ENCODE results near the gene LPCAT1. TPM values are rescaled to one million over a fixed set of nuclear protein-coding genes. Genes with fewer than 3 reads are reported as not detected.
A peak's percentile ranks its signal among the peaks of the same experiment; 100 is the strongest.

Gene LPCAT1
- total RNA-seq, 1 donor from 2014 or later: 37.9 TPM

- DNase-seq (ENCODE audit: extremely low spot score, unreplicated experiment): peak; percentile 84
- H3K9me3 Mint-ChIP-seq (ENCODE audit: unreplicated experiment): no peaks in the 10 kb centered on the region
- peak overlapping the region; percentile 79 for H3K4me3 Mint-ChIP-seq (ENCODE audit: unreplicated experiment)
- peaks cover 6% of the 10 kb centered on the region for H3K36me3 Mint-ChIP-seq (ENCODE audit: unreplicated experiment)
- peak overlapping the region; percentile 72 for H3K27ac Mint-ChIP-seq (ENCODE audit: unreplicated experiment)
- H3K4me1 Mint-ChIP-seq (ENCODE audit: unreplicated experiment): peaks cover 20% of the 10 kb centered on the region
- no peak for TF ChIP-seq CTCF (IDR thresholded peaks at IDR 0.05)
- H3K27me3 Mint-ChIP-seq (ENCODE audit: unreplicated experiment): peaks cover 9% of the 10 kb centered on the region
Observed at GRCh38 chr5:1522601-1523479, 920 bp downstream of the LPCAT1 start.

- no peak for TF ChIP-seq CTCF (IDR thresholded peaks at IDR 0.05)
- peaks cover 7% of the 10 kb centered on the region for H3K36me3 Mint-ChIP-seq (ENCODE audit: unreplicated experiment)
- peak overlapping the region; percentile 76 for H3K27ac Mint-ChIP-seq (ENCODE audit: unreplicated experiment)
- H3K4me3 Mint-ChIP-seq (ENCODE audit: unreplicated experiment): peak overlapping the region; percentile 79
- peaks cover 20% of the 10 kb centered on the region for H3K4me1 Mint-ChIP-seq (ENCODE audit: unreplicated experiment)
- peaks cover 4% of the 10 kb centered on the region for H3K27me3 Mint-ChIP-seq (ENCODE audit: unreplicated experiment)
- H3K9me3 Mint-ChIP-seq (ENCODE audit: unreplicated experiment): no peaks in the 10 kb centered on the region
- peak; percentile 87 for DNase-seq (ENCODE audit: extremely low spot score, unreplicated experiment)
Observed at GRCh38 chr5:1521671-1522600, 1.8 kb downstream of the LPCAT1 start.

- Mint-ChIP-seq H3K36me3 (ENCODE audit: unreplicated experiment) (peaks cover 7% of the 10 kb centered on the region), H3K27ac (ENCODE audit: unreplicated experiment) (no peak overlapping the region), H3K9me3 (ENCODE audit: unreplicated experiment) (no peaks in the 10 kb centered on the region), H3K4me3 (ENCODE audit: unreplicated experiment) (no peak overlapping the region), H3K4me1 (ENCODE audit: unreplicated experiment) (peaks cover 23% of the 10 kb centered on the region), H3K27me3 (ENCODE audit: unreplicated experiment) (no peaks in the 10 kb centered on the region)
- no peak for TF ChIP-seq CTCF (IDR thresholded peaks at IDR 0.05)
- DNase-seq (ENCODE audit: extremely low spot score, unreplicated experiment): no peak
Observed at GRCh38 chr5:1520791-1521453, 2.8 kb downstream of the LPCAT1 start.

- no peak for TF ChIP-seq CTCF (IDR thresholded peaks at IDR 0.05)
- Mint-ChIP-seq H3K4me3 (ENCODE audit: unreplicated experiment) (no peak overlapping the region), H3K9me3 (ENCODE audit: unreplicated experiment) (no peaks in the 10 kb centered on the region), H3K4me1 (ENCODE audit: unreplicated experiment) (peaks cover 23% of the 10 kb centered on the region), H3K36me3 (ENCODE audit: unreplicated experiment) (peaks cover 7% of the 10 kb centered on the region), H3K27ac (ENCODE audit: unreplicated experiment) (no peak overlapping the region), H3K27me3 (ENCODE audit: unreplicated experiment) (no peaks in the 10 kb centered on the region)
- peak; percentile 73 for DNase-seq (ENCODE audit: extremely low spot score, unreplicated experiment)
Observed at GRCh38 chr5:1519631-1520210, 4.0 kb downstream of the LPCAT1 start.
